Epithelial cell of proximal tubule (primary cell): Measurements from ENCODE around the gene PER2. TPM values are rescaled to one million over a fixed set of nuclear protein-coding genes. Genes with fewer than 3 reads are reported as not detected.
A peak's percentile ranks its signal among the peaks of the same experiment; 100 is the strongest.
"Not testable (repeated sequence)": the region's sequence is repeated elsewhere in the genome, so short reads cannot be mapped to it uniquely, and the experiment has no call there.

Experiments used
- DNase-seq: peaks from one replicate; pipeline ENCODE4 v3.0.0-alpha.2; 2011; ENCODE audit warnings: low read depth
- H3K4me3 ChIP-seq: 2 replicates; pipeline ENCODE4 v1.5.1; 2011; ENCODE audit warnings: low read depth, mild to moderate bottlenecking, low read length
- CTCF ChIP-seq: conservative IDR thresholded peaks from 2 replicates; pipeline ENCODE4 v1.5.1; 2012; ENCODE audit warnings: low read depth, mild to moderate bottlenecking, low read length
- total RNA-seq: library from RNA; depleted of rRNA; stranded (reverse); fragments of >200 nt; gene quantifications from 2 replicates; pipeline ENCODE4 v1.2.3, GENCODE V29; 2015

PER2 gene
- total RNA-seq, 1 donor from 2014 or later: 0.86 TPM

- no peak for DNase-seq
- no peak for TF ChIP-seq CTCF
- H3K4me3 ChIP-seq: no peak overlapping the region
Observed at GRCh38 chr2:238330391-238330790, 42.0 kb upstream of the PER2 start.

DNA sequence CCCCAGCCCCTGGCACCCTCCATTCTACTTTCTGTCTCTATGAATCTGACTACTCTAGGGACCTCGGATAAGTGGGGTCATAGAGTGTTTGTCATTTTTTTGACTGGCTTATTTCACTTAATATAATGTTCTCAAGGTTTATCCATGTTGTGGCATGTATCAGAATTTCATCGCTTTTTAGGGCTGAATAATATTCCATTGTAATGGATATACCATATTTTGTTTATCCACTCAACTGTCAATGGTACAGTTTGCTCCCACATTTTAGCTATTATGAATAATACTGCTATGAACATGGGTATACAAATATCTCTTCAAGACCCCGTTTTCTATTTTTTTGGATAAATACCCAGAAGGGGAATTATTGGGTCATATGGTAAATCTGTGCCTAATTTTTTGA lies 39.3 kb upstream of the PER2 start:
- H3K4me3 ChIP-seq: no peak overlapping the region
- TF ChIP-seq CTCF: no peak
- DNase-seq: no peak

- no peak for TF ChIP-seq CTCF
- no peak for DNase-seq
- no peak overlapping the region for H3K4me3 ChIP-seq
Observed at GRCh38 chr2:238326801-238327365, 38.5 kb upstream of the PER2 start.

- no peak for DNase-seq
- TF ChIP-seq CTCF: no peak
- H3K4me3 ChIP-seq: no peak overlapping the region
Observed at GRCh38 chr2:238325694-238326093, 37.3 kb upstream of the PER2 start.

- not testable (repeated sequence) for H3K4me3 ChIP-seq, DNase-seq
Observed at GRCh38 chr2:238324248-238324647, 35.8 kb upstream of the PER2 start.

DNA sequence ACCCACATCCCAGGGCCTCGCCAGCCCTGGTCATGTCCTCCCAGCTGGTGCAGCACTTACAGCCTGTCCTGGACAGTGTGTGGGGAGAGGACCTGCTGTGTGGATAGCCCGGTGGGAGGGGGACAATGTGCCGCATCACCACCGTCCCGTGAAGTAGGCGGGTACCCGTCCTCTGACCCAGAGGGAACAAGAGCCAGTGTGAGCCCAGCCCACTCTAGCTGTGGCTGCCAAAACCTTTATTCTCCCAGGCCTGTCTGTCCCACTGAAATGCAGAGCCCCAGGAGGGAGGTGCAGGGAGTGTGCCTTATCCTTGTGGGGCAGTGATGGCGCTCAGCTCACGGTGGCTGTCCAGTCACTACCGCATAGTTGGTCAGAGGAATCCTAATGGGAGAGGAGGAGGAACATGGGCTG lies 33.6 kb upstream of the PER2 start:
- no peak overlapping the region for H3K4me3 ChIP-seq
- no peak for DNase-seq
- no peak for TF ChIP-seq CTCF

- peak overlapping the region; percentile 66 for H3K4me3 ChIP-seq
- DNase-seq: no peak
- TF ChIP-seq CTCF: no peak
Observed at GRCh38 chr2:238321467-238321866, 33.1 kb upstream of the PER2 start.
